ENCODE results near the gene PER2.
"Not testable (repeated sequence)": the region's sequence is repeated elsewhere in the genome, so short reads cannot be mapped to it uniquely, and the experiment has no call there.

The PER2 gene

DNA sequence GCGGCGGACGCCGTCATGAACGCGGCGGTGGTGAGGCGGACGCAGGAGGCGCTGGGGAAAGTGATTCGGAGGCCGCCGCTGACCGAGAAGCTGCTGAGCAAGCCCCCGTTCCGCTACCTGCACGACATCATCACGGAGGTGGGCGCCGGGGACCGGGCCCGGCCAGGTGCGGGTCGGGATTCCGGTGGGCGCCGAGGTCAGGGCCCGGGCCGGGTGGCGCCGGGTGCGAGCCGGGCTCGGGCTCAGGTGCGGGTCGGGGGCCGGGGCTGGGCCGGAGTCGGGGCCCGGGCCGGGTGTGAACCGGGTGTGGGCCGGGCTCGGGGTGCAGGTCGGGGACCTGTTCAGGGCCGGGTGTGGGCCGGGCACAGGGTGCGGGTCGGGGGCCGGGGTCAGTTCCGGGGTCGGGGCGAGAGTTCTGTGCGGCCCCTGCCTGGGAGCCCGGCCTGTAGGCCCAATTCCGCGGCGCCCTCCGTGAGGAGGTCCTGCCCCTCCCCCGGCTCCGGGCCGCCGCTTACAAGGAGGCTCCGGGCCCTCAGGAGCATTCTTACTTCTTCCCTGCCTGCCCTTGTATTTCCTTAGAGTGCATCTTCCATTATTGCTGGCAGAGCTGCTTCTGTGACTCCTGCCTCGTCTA is 32.4 kb upstream of the PER2 start:
- H3K27me3 ChIP-seq (ENCODE audit: insufficient read depth, insufficient read length): peaks cover 39% of the 10 kb centered on the region
- no peak for DNase-seq (ENCODE audit: low read depth, low spot score)
- H3K4me3 ChIP-seq (ENCODE audit: insufficient read length, low read depth): peak overlapping the region; percentile 69
- H3K9me3 ChIP-seq (ENCODE audit: insufficient read depth, low read length): no peaks in the 10 kb centered on the region
- peaks cover 11% of the 10 kb centered on the region for H3K36me3 ChIP-seq (ENCODE audit: insufficient read depth, insufficient read length, low read length)
- peaks cover 5% of the 10 kb centered on the region for H3K4me1 ChIP-seq (ENCODE audit: insufficient read depth, insufficient read length)
- no peak for TF ChIP-seq SUZ12 (IDR thresholded peaks at IDR 0.05; ENCODE audit: extremely low read depth, insufficient read depth, insufficient read length)
- no peak for TF ChIP-seq YY1 (IDR thresholded peaks at IDR 0.05; ENCODE audit: insufficient read depth, insufficient read length)
- TF ChIP-seq ZNF274 (IDR thresholded peaks at IDR 0.05; ENCODE audit: low read depth, low read length): no peak
- peak overlapping the region; percentile 79 for H3K9ac ChIP-seq (ENCODE audit: insufficient read length, low read depth)

DNA sequence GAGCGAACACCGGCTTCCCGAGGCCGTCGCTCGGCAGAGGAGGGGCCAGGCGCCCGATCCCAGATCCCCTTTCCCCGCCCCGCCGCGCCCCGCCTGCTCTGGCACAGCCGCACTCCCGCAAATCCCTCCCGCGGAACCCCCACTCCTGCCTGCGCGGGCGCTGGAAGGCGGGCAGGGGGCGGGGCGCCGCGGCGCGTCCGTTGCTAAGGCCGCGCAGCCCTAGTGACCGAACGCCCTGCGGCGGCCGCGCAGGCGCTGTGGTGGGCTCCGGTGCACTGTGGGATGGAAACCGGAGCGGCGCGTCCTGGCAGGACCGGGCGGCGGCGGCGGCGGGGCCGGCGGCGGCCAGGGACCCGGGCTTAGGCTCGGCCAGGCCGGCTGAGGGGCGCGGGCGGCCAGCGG is 31.8 kb upstream of the PER2 start, which contains the start of gene TRAF3IP1:
TRAF3IP1 (plus strand) TSS at position 273 of the 402 bp plus-strand sequence. CDS start 145 bp downstream, outside the sequence.
- peak; percentile 74 for DNase-seq (ENCODE audit: low read depth, low spot score)
- TF ChIP-seq YY1 (IDR thresholded peaks at IDR 0.05; ENCODE audit: insufficient read depth, insufficient read length) (no peak), SUZ12 (IDR thresholded peaks at IDR 0.05; ENCODE audit: extremely low read depth, insufficient read depth, insufficient read length) (no peak), ZNF274 (IDR thresholded peaks at IDR 0.05; ENCODE audit: low read depth, low read length) (no peak)

DNA sequence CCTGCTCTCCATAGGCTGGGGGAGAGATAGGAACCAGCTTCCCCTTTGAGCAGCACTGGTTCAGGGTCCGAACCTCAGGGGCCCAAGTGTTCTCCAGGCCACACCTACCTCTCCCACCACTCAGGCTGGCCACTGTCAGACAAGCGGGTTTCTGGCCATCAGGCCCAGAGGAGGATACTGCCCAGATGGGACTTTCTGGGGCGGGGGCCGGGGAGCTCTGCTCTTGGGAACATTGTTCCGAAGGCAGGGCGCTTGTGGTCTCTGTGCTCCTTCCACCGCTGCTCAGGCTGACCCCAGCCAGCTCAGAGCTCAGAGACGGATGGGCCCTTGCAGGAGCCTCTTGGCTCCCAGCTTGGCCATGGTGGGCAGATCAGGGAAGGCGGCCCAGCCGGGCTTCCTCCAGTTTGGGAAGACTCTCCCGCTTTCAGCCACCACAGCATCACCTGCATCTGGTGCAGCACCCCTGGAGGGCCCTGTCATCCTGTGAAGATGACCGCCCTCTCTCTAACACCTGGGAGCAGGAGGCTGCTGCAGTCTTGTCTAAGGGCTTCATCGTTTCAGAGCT is 26.7 kb upstream of the PER2 start:
- TF ChIP-seq YY1 (IDR thresholded peaks at IDR 0.05; ENCODE audit: insufficient read depth, insufficient read length): no peak
- TF ChIP-seq SUZ12 (IDR thresholded peaks at IDR 0.05; ENCODE audit: extremely low read depth, insufficient read depth, insufficient read length): no peak
- TF ChIP-seq ZNF274 (IDR thresholded peaks at IDR 0.05; ENCODE audit: low read depth, low read length): no peak
- Histone ChIP-seq H3K4me3 (ENCODE audit: insufficient read length, low read depth) (no peak overlapping the region), H3K27me3 (ENCODE audit: insufficient read depth, insufficient read length) (peaks cover 26% of the 10 kb centered on the region), H3K36me3 (ENCODE audit: insufficient read depth, insufficient read length, low read length) (no peaks in the 10 kb centered on the region), H3K9me3 (ENCODE audit: insufficient read depth, low read length) (no peaks in the 10 kb centered on the region), H3K4me1 (ENCODE audit: insufficient read depth, insufficient read length) (peaks cover 3% of the 10 kb centered on the region), H3K9ac (ENCODE audit: insufficient read length, low read depth) (no peak overlapping the region)
- DNase-seq (ENCODE audit: low read depth, low spot score): no peak

More for the DNA sequence above, 31.8 kb upstream of the PER2 start, which contains the start of gene TRAF3IP1:
- Histone ChIP-seq H3K4me1 (ENCODE audit: insufficient read depth, insufficient read length) (peaks cover 5% of the 10 kb centered on the region), H3K27me3 (ENCODE audit: insufficient read depth, insufficient read length) (peaks cover 39% of the 10 kb centered on the region), H3K4me3 (ENCODE audit: insufficient read length, low read depth) (peak within 1 kb of the TSS; percentile 69), H3K9me3 (ENCODE audit: insufficient read depth, low read length) (no peaks in the 10 kb centered on the region), H3K9ac (ENCODE audit: insufficient read length, low read depth) (peak within 1 kb of the TSS; percentile 82), H3K36me3 (ENCODE audit: insufficient read depth, insufficient read length, low read length) (peaks cover 9% of the 10 kb centered on the region)

DNA sequence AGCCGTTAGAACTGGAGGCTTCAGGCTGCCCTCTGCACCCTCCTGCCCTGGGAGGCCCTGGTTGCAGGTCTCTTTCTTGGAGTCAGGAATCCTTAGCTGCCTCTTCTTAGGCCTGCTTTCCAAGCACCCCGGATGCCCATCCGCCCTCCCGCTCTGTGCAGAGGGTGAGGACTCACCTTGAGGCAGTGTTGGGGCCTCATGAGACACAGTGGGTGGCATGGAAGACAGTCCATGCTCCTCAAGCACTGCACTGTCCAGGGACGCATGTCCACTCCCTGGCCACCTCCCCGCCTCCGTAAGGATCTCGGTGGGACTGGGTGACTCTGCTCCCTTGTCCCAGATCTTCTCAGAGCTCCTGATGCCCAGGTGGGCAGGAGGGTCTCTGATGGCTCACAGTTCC is 26.2 kb upstream of the PER2 start:
- H3K4me3 ChIP-seq (ENCODE audit: insufficient read length, low read depth): no peak overlapping the region
- DNase-seq (ENCODE audit: low read depth, low spot score): no peak
- H3K4me1 ChIP-seq (ENCODE audit: insufficient read depth, insufficient read length): peaks cover 3% of the 10 kb centered on the region
- peak overlapping the region; percentile 26 for H3K9ac ChIP-seq (ENCODE audit: insufficient read length, low read depth)
- H3K27me3 ChIP-seq (ENCODE audit: insufficient read depth, insufficient read length): peaks cover 21% of the 10 kb centered on the region
- no peaks in the 10 kb centered on the region for H3K36me3 ChIP-seq (ENCODE audit: insufficient read depth, insufficient read length, low read length)
- no peak for TF ChIP-seq YY1 (IDR thresholded peaks at IDR 0.05; ENCODE audit: insufficient read depth, insufficient read length)
- TF ChIP-seq ZNF274 (IDR thresholded peaks at IDR 0.05; ENCODE audit: low read depth, low read length): no peak
- TF ChIP-seq SUZ12 (IDR thresholded peaks at IDR 0.05; ENCODE audit: extremely low read depth, insufficient read depth, insufficient read length): no peak
- H3K9me3 ChIP-seq (ENCODE audit: insufficient read depth, low read length): no peaks in the 10 kb centered on the region

DNA sequence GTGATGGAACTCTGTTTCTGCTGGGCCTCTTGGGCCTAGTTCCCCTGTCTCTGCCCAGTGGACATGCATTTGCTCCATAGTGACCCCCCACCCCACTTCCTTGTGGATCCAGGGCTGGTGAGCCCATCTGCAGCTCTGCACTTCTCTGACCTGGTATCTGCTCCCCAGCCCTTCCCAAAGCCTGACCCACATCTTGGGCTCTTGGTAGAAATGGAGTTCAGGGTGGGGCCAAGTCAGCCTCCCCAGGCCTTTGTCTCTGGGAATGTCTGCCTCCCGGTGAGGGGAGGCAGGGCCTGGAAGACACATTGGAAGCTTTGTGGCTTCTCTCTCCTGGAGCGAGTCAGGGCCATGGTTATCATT is 25.6 kb upstream of the PER2 start:
- TF ChIP-seq SUZ12 (IDR thresholded peaks at IDR 0.05; ENCODE audit: extremely low read depth, insufficient read depth, insufficient read length) (no peak), ZNF274 (IDR thresholded peaks at IDR 0.05; ENCODE audit: low read depth, low read length) (no peak), YY1 (IDR thresholded peaks at IDR 0.05; ENCODE audit: insufficient read depth, insufficient read length) (no peak)
- Histone ChIP-seq H3K4me3 (ENCODE audit: insufficient read length, low read depth) (no peak overlapping the region), H3K4me1 (ENCODE audit: insufficient read depth, insufficient read length) (peaks cover 3% of the 10 kb centered on the region), H3K36me3 (ENCODE audit: insufficient read depth, insufficient read length, low read length) (no peaks in the 10 kb centered on the region), H3K27me3 (ENCODE audit: insufficient read depth, insufficient read length) (peaks cover 15% of the 10 kb centered on the region), H3K9me3 (ENCODE audit: insufficient read depth, low read length) (no peaks in the 10 kb centered on the region), H3K9ac (ENCODE audit: insufficient read length, low read depth) (no peak overlapping the region)
- DNase-seq (ENCODE audit: low read depth, low spot score): no peak

DNA sequence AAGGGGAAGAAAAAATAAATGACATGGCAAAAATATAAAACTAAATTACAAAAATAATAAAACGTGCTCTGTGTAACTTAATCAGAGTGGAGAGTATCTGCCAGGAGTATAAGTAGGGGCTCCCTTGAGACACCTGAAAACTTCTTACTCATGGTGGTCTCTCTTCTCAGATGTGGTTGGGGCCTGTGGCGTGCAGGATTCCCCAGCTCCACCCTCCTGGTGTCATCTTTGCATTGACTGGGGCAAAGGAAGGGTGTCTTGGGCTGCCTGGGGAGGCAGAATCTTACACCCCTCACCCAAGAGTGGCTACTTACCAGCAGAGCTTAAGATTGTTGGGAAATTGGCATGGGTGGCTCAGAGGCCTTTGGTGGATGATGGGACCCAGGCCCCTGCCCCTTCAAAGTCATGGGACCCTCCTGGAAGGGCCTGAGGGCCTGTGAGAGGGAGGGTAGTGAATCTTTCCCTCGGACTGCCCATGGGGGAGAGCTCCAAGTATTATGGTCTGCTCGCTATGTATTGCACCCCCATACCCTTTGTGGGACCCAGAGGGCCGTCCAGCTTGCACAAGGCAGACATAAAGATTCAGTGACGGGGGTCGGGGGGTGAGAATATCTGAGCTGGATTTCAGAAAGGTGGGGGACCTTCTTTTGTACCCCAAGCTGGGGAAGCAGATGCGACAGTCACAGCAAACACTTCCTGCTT is 25.0 kb upstream of the PER2 start:
- Histone ChIP-seq H3K4me3 (ENCODE audit: insufficient read length, low read depth) (no peak overlapping the region), H3K36me3 (ENCODE audit: insufficient read depth, insufficient read length, low read length) (no peaks in the 10 kb centered on the region), H3K4me1 (ENCODE audit: insufficient read depth, insufficient read length) (peaks cover 3% of the 10 kb centered on the region), H3K27me3 (ENCODE audit: insufficient read depth, insufficient read length) (peaks cover 10% of the 10 kb centered on the region), H3K9me3 (ENCODE audit: insufficient read depth, low read length) (no peaks in the 10 kb centered on the region), H3K9ac (ENCODE audit: insufficient read length, low read depth) (no peak overlapping the region)
- no peak for DNase-seq (ENCODE audit: low read depth, low spot score)
- no peak for TF ChIP-seq SUZ12 (IDR thresholded peaks at IDR 0.05; ENCODE audit: extremely low read depth, insufficient read depth, insufficient read length)
- TF ChIP-seq ZNF274 (IDR thresholded peaks at IDR 0.05; ENCODE audit: low read depth, low read length): no peak
- no peak for TF ChIP-seq YY1 (IDR thresholded peaks at IDR 0.05; ENCODE audit: insufficient read depth, insufficient read length)

DNA sequence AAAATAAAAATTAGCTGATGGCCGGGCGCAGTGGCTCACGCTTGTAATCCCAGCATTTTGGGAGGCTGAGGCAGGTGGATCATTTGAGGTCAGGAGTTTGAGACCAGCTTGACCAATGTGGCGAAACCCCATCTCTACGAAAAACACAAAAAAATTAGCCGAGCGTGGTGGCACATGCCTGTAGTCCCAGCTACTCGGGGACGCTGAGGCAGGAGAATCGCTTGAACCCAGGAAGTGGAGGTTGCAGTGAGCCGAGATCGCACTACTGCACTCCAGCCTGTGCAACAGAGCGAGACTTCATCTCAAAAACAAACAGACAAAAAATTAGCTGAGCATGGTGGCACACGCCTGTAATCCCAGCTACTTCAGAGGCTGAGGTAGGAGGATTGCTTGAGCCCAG is 22.3 kb upstream of the PER2 start:
- not testable (repeated sequence) for H3K9me3 ChIP-seq (ENCODE audit: insufficient read depth, low read length); H3K4me1 ChIP-seq (ENCODE audit: insufficient read depth, insufficient read length); H3K27me3 ChIP-seq (ENCODE audit: insufficient read depth, insufficient read length); DNase-seq (ENCODE audit: low read depth, low spot score); H3K4me3 ChIP-seq (ENCODE audit: insufficient read length, low read depth); H3K9ac ChIP-seq (ENCODE audit: insufficient read length, low read depth); H3K36me3 ChIP-seq (ENCODE audit: insufficient read depth, insufficient read length, low read length)
